OCI-LY3 (cell line): ENCODE results near the gene KPNA4.

Source experiments
- H2AFZ ChIP-seq: fragments of 200-600, 300-600 bp; shearing (Covaris generic); 2 replicates; pipeline ENCODE4 v1.6.0; 2014; ENCODE audit warnings: antibody characterized with exemption, low read depth, low read length
- H3K27ac ChIP-seq: fragments of 200-600, 300-600 bp; sonication (generic); 2 replicates; pipeline ENCODE4 v1.5.1; 2014; ENCODE audit warnings: mild to moderate bottlenecking, low read length, moderate library complexity, mixed read lengths
- H3K27me3 ChIP-seq: fragments of 200-600, 300-600 bp; sonication (generic); 2 replicates; pipeline ENCODE4 v1.6.1; 2014; ENCODE audit warnings: low read depth, low read length, mixed read lengths
- H3K36me3 ChIP-seq: fragments of 200-600, 300-600 bp; sonication (generic); replicated peaks from 2 replicates; pipeline ENCODE3; 2014; ENCODE audit warnings: low read depth, low read length, mixed read lengths
- H3K4me1 ChIP-seq: fragments of 300-600, 200-600 bp; sonication (generic); 2 replicates; pipeline ENCODE4 v1.6.1; 2014; ENCODE audit warnings: low read length, mixed read lengths
- H3K4me2 ChIP-seq: fragments of 200-600, 300-600 bp; sonication (generic); 2 replicates; pipeline ENCODE4 v1.6.1; 2014; ENCODE audit warnings: low read length, mixed read lengths
- H3K4me3 ChIP-seq: fragments of 300-600, 200-600 bp; sonication (generic); 2 replicates; pipeline ENCODE4 v1.5.1; 2014; ENCODE audit warnings: antibody characterized with exemption, mild to moderate bottlenecking, low read length, moderate library complexity
- H3K79me2 ChIP-seq: fragments of 300-600, 200-600 bp; shearing (Covaris generic); 2 replicates; pipeline ENCODE4 v1.6.1; 2014; ENCODE audit warnings: mild to moderate bottlenecking, low read length, mixed read lengths
- H3K9ac ChIP-seq: fragments of 300-600, 200-600 bp; shearing (Covaris generic); 2 replicates; pipeline ENCODE4 v1.6.0; 2014; ENCODE audit warnings: mild to moderate bottlenecking, low read length, moderate library complexity
- H3K9me3 ChIP-seq: fragments of 200-600, 300-600 bp; shearing (Covaris generic); 2 replicates; pipeline ENCODE4 v1.6.1; 2014; ENCODE audit warnings: low read length, mixed read lengths; ENCODE audit not compliant: insufficient read depth
- H4K20me1 ChIP-seq: fragments of 200-600, 300-600 bp; sonication (generic); 2 replicates; pipeline ENCODE4 v1.6.1; 2016; ENCODE audit warnings: low read length, mixed read lengths; ENCODE audit not compliant: insufficient read depth
- CTCF ChIP-seq: fragments of 200-600, 300-600 bp; sonication (generic); IDR thresholded peaks from 2 replicates; pipeline ENCODE4 v1.5.1; 2014; ENCODE audit warnings: antibody characterized with exemption, low read length, low read depth
- EZH2phosphoT487 ChIP-seq: fragments of 200-600 bp; shearing (Covaris generic); IDR thresholded peaks from 2 replicates; pipeline ENCODE4 v1.6.1; 2018; ENCODE audit warnings: antibody characterized with exemption, mixed run types, low read depth

Gene KPNA4

GRCh38 chr3:160446522-160447056, 118.8 kb downstream of the KPNA4 start:
- Histone ChIP-seq H4K20me1 (no peaks in the 10 kb centered on the region), H3K9me3 (no peaks in the 10 kb centered on the region), H3K4me3 (no peak overlapping the region), H3K4me2 (no peak overlapping the region), H2AFZ (no peak overlapping the region), H3K9ac (no peak overlapping the region), H3K4me1 (peaks cover 17% of the 10 kb centered on the region), H3K27me3 (no peaks in the 10 kb centered on the region), H3K36me3 (peaks cover 28% of the 10 kb centered on the region), H3K27ac (no peak overlapping the region), H3K79me2 (peaks cover 73% of the 10 kb centered on the region)
- TF ChIP-seq CTCF (no peak), EZH2phosphoT487 (no peak)

- Histone ChIP-seq H3K27me3 (no peaks in the 10 kb centered on the region), H3K4me3 (no peak overlapping the region), H3K36me3 (peaks cover 32% of the 10 kb centered on the region), H3K4me1 (peaks cover 17% of the 10 kb centered on the region), H3K9me3 (no peaks in the 10 kb centered on the region), H2AFZ (no peak overlapping the region), H3K79me2 (peaks cover 79% of the 10 kb centered on the region), H3K27ac (no peak overlapping the region), H4K20me1 (peaks cover 4% of the 10 kb centered on the region; the same call in 1 of the 2 replicates), H3K4me2 (no peak overlapping the region), H3K9ac (no peak overlapping the region)
- no peak for TF ChIP-seq EZH2phosphoT487
- TF ChIP-seq CTCF, result no peak
These were observed 119.5 kb downstream of the KPNA4 start for GRCh38 chr3:160445854-160446253.
